PC-3 (cell line): ENCODE results near the gene PRSS36.
"Not testable (repeated sequence)": the region's sequence is repeated elsewhere in the genome, so short reads cannot be mapped to it uniquely, and the experiment has no call there.

Experiments
- EZH2phosphoT487 ChIP-seq: fragments of 300-600 bp; sonication (generic); IDR thresholded peaks from 2 replicates; pipeline ENCODE4 v1.6.1; 2018; ENCODE audit warnings: mild to moderate bottlenecking, antibody characterized with exemption, low read length, borderline replicate concordance
- TF ChIP-seq, protein P1 (sequence below): fragments of 300-600 bp; sonication (generic); conservative IDR thresholded peaks from 2 replicates; pipeline ENCODE4 v1.5.1; 2017; ENCODE audit warnings: antibody characterized with exemption, low read depth, mild to moderate bottlenecking, low read length

DNA sequence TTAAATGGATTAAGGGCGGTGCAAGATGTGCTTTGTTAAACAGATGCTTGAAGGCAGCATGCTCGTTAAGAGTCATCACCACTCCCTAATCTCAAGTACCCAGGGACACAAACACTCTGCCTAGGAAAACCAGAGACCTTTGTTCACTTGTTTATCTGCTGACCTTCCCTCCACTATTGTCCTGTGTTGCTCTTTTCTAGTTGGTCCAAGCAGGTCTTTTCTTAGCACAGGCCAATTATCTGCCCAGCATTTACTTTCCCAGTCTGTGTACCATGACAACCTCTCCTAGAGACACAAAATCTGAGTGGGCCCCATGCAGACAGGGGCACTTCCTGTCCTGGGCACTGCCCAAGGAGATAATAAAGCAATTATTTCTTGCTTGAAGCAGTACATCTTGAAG is 20.2 kb upstream of the PRSS36 start:
- TF ChIP-seq, protein P1, sequence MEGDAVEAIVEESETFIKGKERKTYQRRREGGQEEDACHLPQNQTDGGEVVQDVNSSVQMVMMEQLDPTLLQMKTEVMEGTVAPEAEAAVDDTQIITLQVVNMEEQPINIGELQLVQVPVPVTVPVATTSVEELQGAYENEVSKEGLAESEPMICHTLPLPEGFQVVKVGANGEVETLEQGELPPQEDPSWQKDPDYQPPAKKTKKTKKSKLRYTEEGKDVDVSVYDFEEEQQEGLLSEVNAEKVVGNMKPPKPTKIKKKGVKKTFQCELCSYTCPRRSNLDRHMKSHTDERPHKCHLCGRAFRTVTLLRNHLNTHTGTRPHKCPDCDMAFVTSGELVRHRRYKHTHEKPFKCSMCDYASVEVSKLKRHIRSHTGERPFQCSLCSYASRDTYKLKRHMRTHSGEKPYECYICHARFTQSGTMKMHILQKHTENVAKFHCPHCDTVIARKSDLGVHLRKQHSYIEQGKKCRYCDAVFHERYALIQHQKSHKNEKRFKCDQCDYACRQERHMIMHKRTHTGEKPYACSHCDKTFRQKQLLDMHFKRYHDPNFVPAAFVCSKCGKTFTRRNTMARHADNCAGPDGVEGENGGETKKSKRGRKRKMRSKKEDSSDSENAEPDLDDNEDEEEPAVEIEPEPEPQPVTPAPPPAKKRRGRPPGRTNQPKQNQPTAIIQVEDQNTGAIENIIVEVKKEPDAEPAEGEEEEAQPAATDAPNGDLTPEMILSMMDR: not testable (repeated sequence)
- TF ChIP-seq EZH2phosphoT487: not testable (repeated sequence)
